ENCODE results near the gene EYS. TPM values are rescaled to one million over a fixed set of nuclear protein-coding genes. Genes with fewer than 3 reads are reported as not detected.

Gene EYS
- total RNA-seq, 1 donor from 2014 or later = not detected

DNA sequence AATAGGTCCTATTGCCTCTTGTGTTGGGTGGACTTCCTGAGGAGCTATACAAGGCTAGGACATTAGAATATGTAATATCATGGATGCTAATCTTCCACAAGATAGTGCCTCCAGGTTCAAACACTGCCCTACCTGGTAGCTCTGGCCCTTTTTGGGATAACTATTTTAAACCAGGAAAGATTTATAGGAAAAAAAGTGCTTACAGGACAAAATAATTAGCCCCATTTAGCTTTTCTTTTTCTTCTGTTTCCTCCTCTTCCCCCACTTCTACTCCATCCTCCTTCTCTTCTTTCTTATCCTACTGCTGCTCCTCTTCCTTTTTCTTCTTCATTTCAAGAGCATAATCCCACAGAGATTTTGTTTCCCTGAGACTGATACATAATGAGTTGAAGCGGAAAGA, 1104.0 kb downstream of the EYS start:
- TF ChIP-seq, protein P1, sequence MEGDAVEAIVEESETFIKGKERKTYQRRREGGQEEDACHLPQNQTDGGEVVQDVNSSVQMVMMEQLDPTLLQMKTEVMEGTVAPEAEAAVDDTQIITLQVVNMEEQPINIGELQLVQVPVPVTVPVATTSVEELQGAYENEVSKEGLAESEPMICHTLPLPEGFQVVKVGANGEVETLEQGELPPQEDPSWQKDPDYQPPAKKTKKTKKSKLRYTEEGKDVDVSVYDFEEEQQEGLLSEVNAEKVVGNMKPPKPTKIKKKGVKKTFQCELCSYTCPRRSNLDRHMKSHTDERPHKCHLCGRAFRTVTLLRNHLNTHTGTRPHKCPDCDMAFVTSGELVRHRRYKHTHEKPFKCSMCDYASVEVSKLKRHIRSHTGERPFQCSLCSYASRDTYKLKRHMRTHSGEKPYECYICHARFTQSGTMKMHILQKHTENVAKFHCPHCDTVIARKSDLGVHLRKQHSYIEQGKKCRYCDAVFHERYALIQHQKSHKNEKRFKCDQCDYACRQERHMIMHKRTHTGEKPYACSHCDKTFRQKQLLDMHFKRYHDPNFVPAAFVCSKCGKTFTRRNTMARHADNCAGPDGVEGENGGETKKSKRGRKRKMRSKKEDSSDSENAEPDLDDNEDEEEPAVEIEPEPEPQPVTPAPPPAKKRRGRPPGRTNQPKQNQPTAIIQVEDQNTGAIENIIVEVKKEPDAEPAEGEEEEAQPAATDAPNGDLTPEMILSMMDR (IDR thresholded peaks at IDR 0.05; ENCODE audit: insufficient read depth, low read length, poor library complexity, severe bottlenecking) = no peak
- no peaks in the 10 kb centered on the region for H3K27me3 ChIP-seq (ENCODE audit: control insufficient read depth, insufficient read depth, low read length)
- H3K36me3 ChIP-seq (ENCODE audit: control insufficient read depth, insufficient read depth, low read length) = no peaks in the 10 kb centered on the region
- DNase-seq (ENCODE audit: low read depth) = no peak
- no peak overlapping the region for H3K4me3 ChIP-seq (ENCODE audit: low read depth, low read length)

- no peaks in the 10 kb centered on the region for H3K36me3 ChIP-seq (ENCODE audit: control insufficient read depth, insufficient read depth, low read length)
- H3K4me3 ChIP-seq (ENCODE audit: low read depth, low read length) = no peak overlapping the region
- H3K27me3 ChIP-seq (ENCODE audit: control insufficient read depth, insufficient read depth, low read length) = no peaks in the 10 kb centered on the region
- TF ChIP-seq, protein P1 (IDR thresholded peaks at IDR 0.05; ENCODE audit: insufficient read depth, low read length, poor library complexity, severe bottlenecking) = no peak
- no peak for DNase-seq (ENCODE audit: low read depth)
Observed at GRCh38 chr6:64591676-64592036, 1115.4 kb downstream of the EYS start.

DNA sequence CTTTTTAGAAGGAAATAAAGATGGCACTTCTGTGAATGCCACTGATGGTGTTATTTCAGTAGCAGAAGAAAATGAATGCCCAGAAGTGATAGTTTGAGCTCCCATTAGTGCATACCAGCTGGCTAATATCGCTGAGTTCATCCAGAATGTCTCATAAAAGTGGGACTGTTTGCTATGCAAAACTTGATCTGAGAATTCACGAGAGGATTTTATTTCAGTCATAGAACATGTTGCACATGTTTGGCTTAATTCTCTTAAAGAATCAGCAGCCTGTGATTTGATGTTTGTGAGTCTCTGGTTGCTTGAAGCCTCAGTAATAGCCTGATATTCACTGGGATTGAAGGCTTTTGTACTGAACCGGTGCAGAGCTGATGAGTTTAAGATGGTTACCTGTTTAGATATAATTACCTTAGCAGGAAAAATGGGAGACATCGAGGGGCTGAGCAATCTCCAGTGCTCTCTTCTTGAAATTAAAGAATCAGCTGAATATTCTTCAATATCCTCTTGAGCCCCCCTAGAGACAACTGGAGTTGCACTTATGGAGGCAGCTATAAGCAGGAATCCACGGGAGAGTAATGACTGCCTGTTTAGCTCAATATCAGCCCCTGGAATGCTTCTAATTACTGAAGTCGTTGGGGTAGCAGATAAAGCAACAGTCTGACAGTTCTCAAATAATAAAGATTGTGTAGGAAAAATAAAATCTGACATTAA, 1115.9 kb downstream of the EYS start:
- Histone ChIP-seq H3K4me3 (ENCODE audit: low read depth, low read length) (no peak overlapping the region), H3K27me3 (ENCODE audit: control insufficient read depth, insufficient read depth, low read length) (no peaks in the 10 kb centered on the region), H3K36me3 (ENCODE audit: control insufficient read depth, insufficient read depth, low read length) (no peaks in the 10 kb centered on the region)
- no peak for DNase-seq (ENCODE audit: low read depth)
- TF ChIP-seq, protein P1 (IDR thresholded peaks at IDR 0.05; ENCODE audit: insufficient read depth, low read length, poor library complexity, severe bottlenecking) = no peak

- no peak for DNase-seq (ENCODE audit: low read depth)
- H3K36me3 ChIP-seq (ENCODE audit: control insufficient read depth, insufficient read depth, low read length) = no peaks in the 10 kb centered on the region
- no peaks in the 10 kb centered on the region for H3K27me3 ChIP-seq (ENCODE audit: control insufficient read depth, insufficient read depth, low read length)
- TF ChIP-seq, protein P1 (IDR thresholded peaks at IDR 0.05; ENCODE audit: insufficient read depth, low read length, poor library complexity, severe bottlenecking) = no peak
- no peak overlapping the region for H3K4me3 ChIP-seq (ENCODE audit: low read depth, low read length)
Observed at GRCh38 chr6:64589961-64590360, 1117.1 kb downstream of the EYS start.

GRCh38 chr6:64580346-64580745, 1126.7 kb downstream of the EYS start:
- TF ChIP-seq, protein P1 (IDR thresholded peaks at IDR 0.05; ENCODE audit: insufficient read depth, low read length, poor library complexity, severe bottlenecking) = no peak
- Histone ChIP-seq H3K27me3 (ENCODE audit: control insufficient read depth, insufficient read depth, low read length) (no peaks in the 10 kb centered on the region), H3K36me3 (ENCODE audit: control insufficient read depth, insufficient read depth, low read length) (no peaks in the 10 kb centered on the region), H3K4me3 (ENCODE audit: low read depth, low read length) (no peak overlapping the region)
- peak; percentile 1 for DNase-seq (ENCODE audit: low read depth)

DNA sequence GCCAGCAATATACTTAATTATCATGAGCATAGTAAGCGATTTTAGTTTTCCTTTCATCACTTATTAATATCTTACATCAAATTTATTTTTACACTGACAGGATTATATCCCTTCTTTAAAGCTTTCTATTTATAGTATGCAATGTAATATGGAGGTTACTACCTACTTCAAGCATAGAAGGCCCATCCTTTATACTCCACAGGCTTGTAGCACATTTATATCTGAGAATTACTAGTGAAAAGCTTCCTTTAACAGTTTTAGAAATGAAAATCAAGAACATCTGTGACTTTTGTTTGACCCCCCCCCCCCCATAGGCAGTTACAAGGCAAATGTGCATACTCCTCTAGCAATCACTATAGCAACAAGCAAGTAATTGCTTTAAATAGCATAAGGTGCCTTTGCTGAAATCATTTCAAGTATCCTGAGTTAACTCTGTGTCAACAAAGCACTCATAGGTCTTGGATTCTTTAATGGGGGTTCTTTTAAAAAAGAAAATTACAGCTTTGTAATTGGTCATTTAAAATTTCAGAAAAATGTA, 1153.7 kb downstream of the EYS start:
- DNase-seq (ENCODE audit: low read depth) = no peak
- H3K36me3 ChIP-seq (ENCODE audit: control insufficient read depth, insufficient read depth, low read length) = no peaks in the 10 kb centered on the region
- H3K4me3 ChIP-seq (ENCODE audit: low read depth, low read length) = no peak overlapping the region
- TF ChIP-seq, protein P1 (IDR thresholded peaks at IDR 0.05; ENCODE audit: insufficient read depth, low read length, poor library complexity, severe bottlenecking) = no peak
- no peaks in the 10 kb centered on the region for H3K27me3 ChIP-seq (ENCODE audit: control insufficient read depth, insufficient read depth, low read length)

Data from kidney epithelial cell (primary cell).